ENCODE data around the gene ATP8A2.
"Not testable (repeated sequence)": the region's sequence is repeated elsewhere in the genome, so short reads cannot be mapped to it uniquely, and the experiment has no call there.

ATP8A2 gene

GRCh38 chr13:25768376-25768775, 396.6 kb downstream of the ATP8A2 start:
- no peak for DNase-seq (ENCODE audit: low spot score)

DNA sequence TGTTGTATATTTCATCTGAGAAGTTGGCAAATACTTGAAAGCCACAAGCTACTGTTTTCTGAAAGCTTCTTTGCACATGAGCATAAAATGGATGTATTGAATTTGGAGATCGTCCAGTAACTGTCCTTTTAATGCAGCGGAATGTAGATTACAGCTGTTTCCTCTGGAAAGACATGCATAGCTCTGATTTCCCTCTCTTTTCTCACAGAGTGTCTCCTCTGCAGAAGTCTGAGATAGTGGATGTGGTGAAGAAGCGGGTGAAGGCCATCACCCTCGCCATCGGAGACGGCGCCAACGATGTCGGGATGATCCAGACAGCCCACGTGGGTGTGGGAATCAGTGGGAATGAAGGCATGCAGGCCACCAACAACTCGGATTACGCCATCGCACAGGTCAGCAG, 397.1 kb downstream of the ATP8A2 start:
- no peak for DNase-seq (ENCODE audit: low spot score)

DNA sequence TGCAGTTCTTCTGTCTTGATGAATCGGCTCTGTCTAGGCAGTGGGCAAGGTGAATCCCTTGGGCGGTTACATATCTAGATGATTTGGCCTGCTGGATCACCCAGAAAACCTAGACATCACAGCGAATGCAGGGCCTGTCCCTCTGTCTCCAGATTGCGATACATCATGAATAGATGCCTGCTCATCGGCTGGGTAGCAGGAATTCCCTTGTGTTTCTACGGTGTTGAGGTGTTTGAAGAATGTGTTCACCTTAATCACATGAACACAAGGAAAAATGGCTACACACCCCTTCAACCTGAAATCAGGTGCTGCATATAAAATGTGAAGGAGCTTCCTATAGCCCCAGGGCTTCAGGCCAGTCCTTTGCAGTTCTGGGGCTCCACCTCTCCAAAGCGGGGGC, 398.8 kb downstream of the ATP8A2 start:
- no peak for DNase-seq (ENCODE audit: low spot score)

GRCh38 chr13:25771202-25771601, 399.4 kb downstream of the ATP8A2 start:
- no peak for DNase-seq (ENCODE audit: low spot score)

- DNase-seq (ENCODE audit: low spot score): no peak
These were observed 400.1 kb downstream of the ATP8A2 start for GRCh38 chr13:25771641-25772478.

- DNase-seq (ENCODE audit: low spot score): not testable (repeated sequence)
These were observed 400.8 kb downstream of the ATP8A2 start for GRCh38 chr13:25772534-25772933.

GRCh38 chr13:25774056-25774455, 402.3 kb downstream of the ATP8A2 start:
- not testable (repeated sequence) for DNase-seq (ENCODE audit: low spot score)

- DNase-seq (ENCODE audit: low spot score): no peak
These were observed 403.5 kb downstream of the ATP8A2 start for GRCh38 chr13:25775275-25775674.

DNA sequence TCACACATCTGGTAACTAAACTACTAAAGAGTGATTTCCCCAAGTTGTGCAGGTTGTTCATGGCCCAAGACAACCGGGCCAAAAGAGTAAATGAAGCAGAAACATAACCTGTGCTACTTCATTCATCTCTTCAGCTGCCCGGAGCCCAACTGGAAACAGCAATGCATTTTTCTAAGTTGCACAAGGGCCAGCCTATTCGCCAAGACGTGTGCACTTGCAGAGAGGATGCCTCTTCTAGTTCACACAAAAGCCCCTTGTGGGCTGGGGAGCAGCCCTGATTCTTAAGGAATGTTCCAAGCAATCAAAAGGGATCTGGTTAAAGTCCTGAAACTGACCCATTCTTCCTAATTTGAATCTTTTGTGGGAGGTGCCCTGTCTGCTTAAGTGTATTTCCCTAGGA, 404.2 kb downstream of the ATP8A2 start:
- no peak for DNase-seq (ENCODE audit: low spot score)

- DNase-seq (ENCODE audit: low spot score): no peak
These were observed 404.9 kb downstream of the ATP8A2 start for GRCh38 chr13:25776722-25777121.

DNA sequence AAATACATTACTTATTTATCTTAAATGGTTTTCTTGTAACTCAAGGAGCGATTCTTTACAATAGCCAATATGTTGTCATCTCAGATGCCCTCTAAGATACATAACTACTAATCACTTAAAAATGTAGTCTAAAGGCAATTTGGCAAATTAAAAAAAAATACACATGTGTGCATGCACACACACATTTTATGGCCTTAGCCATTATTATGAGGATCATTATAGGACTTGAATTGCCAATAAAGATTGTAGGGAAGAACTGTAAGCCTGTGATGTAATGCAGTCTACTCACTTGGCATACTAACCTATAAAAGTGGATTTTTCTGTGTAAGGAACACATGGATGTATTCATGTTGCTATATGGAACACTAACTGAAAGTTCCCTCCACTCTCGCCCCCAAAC, 405.7 kb downstream of the ATP8A2 start:
- DNase-seq (ENCODE audit: low spot score): no peak

- no peak for DNase-seq (ENCODE audit: low spot score)
These were observed 406.6 kb downstream of the ATP8A2 start for GRCh38 chr13:25778365-25778764.

DNA sequence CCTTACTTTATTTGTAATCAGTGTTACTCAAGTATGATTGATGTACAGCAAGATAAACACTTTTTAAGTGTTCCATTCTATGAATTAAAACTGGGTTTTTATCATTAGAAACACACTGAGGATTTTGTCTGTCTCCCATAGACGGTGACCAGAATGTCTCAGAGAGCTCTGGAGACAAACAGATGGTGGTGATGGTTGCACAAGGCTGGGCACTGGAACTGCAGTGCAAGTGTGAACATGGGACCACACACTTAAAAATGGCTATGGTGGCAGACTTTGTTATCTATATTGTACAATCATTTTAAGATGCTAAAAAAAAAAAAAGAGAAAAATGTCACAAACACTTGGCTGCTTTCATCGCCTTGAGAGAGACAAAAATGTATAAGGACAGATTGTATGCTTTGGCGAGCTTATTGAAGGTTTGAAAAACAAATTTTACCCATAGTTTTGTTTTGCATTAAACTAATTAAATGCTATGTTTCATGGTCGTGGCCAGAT, 407.1 kb downstream of the ATP8A2 start:
- DNase-seq (ENCODE audit: low spot score): no peak

GRCh38 chr13:25783076-25783475, 411.3 kb downstream of the ATP8A2 start:
- no peak for DNase-seq (ENCODE audit: low spot score)

GRCh38 chr13:25783601-25784024, 411.8 kb downstream of the ATP8A2 start:
- no peak for DNase-seq (ENCODE audit: low spot score)

DNA sequence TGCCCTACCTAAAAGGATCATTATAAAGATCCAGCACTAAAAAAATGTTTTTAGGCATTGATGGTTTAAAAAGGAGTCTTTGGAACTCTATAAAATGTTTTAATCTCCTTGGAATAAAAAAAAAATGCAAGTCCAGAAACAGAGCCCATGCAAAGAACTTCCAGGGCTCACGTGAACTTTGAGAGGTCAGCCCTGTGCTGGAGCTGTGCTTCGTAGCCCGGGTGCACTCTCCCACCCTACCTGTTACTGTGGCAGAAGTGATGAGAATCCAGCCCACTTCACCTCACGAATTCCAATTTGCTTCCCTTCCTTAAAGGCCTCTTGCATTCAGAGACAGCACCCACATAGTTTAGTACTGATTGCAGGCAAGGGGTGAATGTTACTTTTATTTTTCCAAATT, 412.3 kb downstream of the ATP8A2 start:
- DNase-seq (ENCODE audit: low spot score): no peak

DNA sequence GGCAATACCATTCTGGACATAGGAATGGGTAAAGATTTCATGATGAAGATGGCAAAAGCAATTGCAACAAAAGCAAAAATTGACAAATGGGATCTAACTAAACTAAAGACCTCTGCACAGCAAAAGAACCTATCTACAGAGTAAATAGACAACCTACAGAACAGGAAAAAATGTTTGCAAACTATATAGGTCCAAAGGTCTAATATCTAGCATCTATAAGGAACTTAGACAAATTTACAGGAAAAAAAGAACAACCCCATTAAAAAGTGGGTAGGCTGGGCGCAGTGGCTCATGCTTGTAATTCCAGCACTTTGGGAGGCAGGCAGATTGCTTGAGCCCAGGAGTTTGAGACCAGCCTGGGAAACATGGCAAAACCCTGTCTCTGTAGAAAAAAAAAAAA, 418.4 kb downstream of the ATP8A2 start:
- not testable (repeated sequence) for DNase-seq (ENCODE audit: low spot score)

DNA sequence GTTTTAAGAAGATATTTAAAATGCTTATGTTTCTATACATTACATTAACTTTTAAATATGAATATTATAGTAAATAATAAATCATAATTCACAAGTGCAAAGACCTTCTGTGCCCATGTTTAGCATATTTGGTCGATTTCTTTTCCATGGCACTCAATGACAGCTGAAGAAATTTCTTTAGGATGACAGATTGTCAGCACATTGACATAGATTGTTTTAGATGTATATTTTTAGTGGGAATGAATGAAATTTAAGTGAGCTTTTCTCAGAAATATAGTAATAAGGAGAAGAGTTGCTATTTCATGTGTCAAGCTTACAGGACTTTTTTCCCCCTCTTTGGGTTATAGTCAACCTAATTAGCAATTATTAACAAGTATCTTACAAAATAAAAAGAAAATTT, 423.5 kb downstream of the ATP8A2 start:
- no peak for DNase-seq (ENCODE audit: low spot score)

DNA sequence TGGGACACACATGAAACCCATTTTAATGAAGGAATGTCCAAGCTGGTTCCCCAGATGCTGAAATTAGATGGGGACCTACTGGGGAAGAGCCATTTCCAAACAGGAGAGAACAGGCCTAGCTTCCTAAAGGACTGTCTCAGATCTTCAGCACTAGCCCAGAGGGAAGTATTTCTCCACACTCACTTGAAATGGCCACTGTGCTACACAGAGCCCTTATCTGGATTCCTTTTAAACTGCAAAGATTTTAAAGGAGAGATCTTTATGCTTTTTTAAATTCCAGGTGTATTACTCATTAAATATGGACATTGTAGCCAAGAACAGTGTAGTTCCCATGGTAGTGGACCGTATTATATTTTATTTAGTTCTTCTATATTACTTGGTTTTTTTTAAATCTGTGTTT, 424.7 kb downstream of the ATP8A2 start:
- no peak for DNase-seq (ENCODE audit: low spot score)

DNA sequence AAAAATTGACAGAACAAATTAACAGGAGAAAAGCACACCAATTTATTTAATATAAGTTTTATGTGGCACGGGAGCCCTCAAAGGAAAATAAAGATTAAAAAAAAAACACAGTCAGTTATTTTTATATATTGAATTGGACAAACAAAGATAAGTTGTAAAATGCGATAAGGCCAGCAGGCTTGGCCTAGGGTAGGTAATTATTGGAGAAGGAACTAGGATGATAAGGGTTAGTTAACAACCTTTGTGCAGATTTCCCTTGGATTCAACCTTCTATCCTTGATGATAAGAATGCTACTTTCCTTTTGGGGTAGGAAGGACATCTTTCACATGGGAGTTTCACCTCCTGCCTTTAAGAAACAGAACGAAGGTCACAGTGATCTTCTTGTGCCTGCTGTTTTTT, 427.2 kb downstream of the ATP8A2 start:
- no peak for DNase-seq (ENCODE audit: low spot score)

GRCh38 chr13:25800523-25800922, 428.7 kb downstream of the ATP8A2 start:
- DNase-seq (ENCODE audit: low spot score): no peak

DNA sequence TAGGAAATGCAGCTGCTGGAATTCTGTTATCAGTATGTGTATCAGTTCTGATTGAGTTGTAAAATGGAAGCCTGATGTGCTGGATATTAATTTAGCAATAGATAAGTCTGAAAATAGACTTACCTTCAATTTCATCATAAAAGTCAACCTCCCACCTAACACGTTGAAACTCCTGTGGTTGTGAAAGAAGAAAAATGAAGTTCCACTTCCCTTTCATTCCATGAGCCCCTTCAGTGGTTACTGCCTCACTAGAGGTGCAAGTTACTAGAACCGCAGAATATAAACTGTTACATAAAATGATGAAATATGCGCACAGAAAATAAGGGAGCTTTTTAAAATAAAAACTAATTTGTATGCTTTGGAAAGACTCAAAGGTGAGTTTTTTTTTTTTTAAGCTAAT, 430.8 kb downstream of the ATP8A2 start:
- DNase-seq (ENCODE audit: low spot score): no peak

DNA sequence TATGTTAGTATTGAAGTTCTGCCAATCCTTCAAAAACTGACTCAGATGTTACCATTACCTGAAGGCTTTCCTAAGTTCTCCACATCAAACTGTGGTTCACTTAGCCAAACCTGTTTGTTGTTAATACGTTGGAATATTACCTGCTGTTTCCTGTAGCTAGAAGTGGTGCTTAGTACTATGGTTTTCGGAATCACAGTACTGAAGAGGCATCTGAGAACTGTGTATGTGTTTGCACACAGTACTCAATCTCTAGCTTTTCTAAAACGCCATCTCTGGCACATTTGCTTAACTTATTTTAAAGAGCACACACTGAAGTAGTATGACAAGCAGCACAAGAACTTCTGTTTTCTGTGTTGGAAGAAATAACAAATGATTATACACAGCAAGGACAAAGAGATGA, 431.9 kb downstream of the ATP8A2 start:
- DNase-seq (ENCODE audit: low spot score): no peak
